GM21447 (cell line): ENCODE results near the gene SYT7.

Experiments
- ATAC-seq: cut with Tn5 transposase; IDR thresholded peaks from one replicate; pipeline ENCODE4 v1.9.1; 2021; ENCODE audit not compliant: unreplicated experiment

SYT7 gene

GRCh38 chr11:61555978-61556377 lies 24.9 kb downstream of the SYT7 start:
- no peak for ATAC-seq

GRCh38 chr11:61555051-61555969 lies 25.6 kb downstream of the SYT7 start:
- no peak for ATAC-seq

- no peak for ATAC-seq
These were observed 26.5 kb downstream of the SYT7 start for GRCh38 chr11:61554172-61554988.

DNA sequence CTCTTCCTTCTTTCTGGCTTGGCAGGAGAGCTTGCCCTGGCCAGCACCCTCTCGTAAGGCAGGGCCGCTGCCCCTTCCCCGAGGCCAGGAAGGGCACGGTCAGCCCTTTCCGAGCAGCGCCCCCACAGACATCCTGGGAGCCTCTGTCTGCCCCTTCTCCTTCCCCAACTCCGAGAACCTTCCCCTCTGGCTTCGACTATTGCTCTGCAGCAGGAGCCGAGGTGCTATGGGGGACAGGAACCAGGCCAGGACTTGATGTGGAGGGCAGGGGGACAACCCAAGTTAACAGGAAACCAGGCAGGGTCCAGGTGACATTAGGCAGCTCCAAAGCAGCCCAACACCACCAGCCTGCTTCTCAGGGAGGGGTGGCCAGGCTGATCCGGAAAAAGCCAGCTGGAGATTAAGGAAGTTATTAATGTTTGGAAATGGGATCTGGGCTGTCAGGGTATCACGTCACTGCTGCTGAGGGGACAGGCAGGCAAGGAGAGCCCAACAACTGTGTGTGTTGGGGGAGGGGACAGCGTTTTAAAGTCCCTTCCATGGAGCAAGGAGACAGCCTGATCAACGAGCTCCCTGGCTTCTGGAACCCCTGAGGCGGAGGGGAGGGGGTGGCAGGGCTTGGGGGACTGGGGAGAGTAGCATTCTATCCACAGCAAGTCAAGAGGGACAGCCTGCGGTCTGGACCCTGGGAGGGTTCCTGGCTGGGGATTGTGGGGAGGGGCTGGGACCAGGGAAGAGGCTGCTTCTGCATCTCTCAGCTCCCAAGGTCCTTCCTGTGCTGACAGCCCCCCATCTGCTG lies 27.3 kb downstream of the SYT7 start:
- no peak for ATAC-seq

DNA sequence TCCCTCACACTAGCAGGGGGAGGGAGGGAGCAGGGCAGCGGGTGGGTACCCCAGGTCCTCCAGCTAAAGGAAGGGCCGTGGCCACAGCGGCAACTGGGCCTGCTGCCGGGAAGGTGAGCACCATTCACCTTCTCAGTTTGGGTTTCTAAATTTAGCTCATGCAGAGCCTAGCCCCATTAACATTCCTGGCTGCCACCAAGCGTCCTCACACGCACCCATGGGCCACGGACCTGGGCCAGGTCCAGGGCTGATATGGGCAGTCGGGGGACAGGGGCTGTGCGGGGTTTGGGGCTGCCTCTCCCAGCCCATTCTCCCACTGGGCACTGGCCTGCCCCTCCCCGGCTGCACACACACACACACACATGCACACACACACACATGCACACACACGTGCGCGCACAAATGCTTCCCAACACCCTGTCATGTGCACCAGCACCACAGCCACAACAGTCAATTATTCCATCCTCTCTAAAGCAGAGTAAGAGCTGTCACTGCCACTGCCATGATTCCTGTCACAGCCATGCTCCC lies 28.7 kb downstream of the SYT7 start:
- ATAC-seq: no peak

- no peak for ATAC-seq
These were observed 29.2 kb downstream of the SYT7 start for GRCh38 chr11:61551634-61552033.

DNA sequence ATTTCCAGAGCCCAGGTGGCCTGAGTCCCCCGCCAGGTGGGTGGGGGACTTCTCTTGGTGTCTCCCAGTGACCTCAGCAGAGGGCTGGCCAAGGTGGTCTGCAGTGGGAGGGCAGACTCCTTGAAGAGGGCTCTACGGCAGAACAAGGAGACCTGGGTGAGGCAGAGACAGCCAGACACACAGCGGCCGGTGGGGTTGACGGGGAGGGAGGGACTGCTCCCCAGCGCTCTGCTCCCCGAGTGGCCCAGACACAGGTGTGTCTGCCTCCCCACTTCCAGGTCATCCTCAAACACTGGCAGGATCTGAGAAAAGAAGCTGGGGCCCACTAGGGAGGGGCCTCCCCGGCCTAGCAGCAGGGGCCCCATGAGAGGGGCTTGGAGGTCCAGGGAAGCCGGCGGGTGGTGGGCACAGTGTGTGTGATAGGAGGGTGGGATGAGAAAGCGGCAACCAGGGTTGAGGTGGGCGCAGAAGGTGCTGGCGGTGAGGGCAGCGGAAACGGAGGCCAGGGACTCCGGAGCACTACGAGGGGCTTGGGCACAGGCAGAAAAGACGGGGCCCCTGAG lies 30.1 kb downstream of the SYT7 start:
- ATAC-seq: no peak

DNA sequence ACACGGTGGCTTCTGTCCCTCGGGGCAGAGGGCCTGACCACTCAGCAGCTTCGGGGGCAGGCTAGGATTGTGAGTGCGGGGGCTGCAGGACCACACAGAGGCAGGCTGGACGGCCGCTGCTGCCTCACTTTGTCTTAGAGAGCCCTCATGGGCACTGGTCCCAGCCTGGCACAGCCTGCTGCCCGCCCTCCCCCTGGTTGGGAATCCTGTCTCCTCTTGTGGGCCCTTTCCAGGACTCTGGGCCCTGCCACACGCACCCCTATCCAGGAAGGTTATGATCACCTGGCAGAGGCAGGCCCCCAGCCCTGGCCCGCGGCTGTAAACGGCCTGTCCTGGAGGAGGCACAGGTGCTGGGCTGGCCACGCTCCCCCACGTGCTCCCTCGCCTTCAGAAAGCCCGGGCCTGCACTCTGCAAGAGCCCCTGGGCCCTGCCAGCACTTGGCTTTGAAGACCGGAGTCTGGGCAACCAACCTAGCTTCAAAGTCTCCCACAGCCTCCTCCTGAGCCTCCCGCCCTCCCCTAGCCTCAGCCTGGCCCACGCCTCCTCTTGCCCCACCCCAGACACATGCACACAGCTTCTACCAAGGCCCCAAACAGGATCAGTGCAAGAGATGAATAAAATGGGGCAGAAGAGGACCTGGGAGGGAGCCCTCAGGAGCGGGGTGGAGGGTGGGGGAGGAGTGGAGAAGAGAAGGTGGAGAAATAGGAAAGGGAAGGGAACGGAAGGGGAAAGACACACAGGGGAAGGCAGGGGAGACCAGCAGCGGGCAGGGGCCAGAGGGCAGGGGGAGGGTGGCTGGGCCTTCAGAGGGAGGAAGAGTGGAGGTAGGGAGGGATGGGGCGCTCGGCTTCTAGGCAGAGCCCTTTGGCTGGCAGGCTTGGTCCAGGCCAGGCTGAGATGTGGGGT lies 31.0 kb downstream of the SYT7 start:
- ATAC-seq: no peak

- no peak for ATAC-seq
These were observed 31.7 kb downstream of the SYT7 start for GRCh38 chr11:61549177-61549576.

DNA sequence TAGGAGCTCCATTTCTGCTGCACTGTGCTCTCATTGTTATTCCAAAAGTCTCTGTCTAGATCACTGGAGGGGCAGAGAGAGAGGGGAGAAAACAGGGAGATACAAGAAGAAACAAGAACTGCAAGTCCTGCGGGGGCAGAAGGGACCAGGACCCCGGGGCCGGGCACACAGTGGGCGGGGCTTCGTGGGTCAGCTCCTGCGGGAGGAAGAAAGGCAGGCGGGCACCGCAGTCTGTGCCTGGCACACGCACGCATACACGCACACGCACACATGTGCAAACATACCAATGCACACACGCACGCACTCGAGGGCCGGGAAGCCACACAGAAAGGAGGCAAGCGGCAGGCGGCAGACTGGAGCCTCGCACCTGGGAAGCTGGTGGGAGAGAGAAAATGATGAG lies 33.6 kb downstream of the SYT7 start:
- no peak for ATAC-seq

DNA sequence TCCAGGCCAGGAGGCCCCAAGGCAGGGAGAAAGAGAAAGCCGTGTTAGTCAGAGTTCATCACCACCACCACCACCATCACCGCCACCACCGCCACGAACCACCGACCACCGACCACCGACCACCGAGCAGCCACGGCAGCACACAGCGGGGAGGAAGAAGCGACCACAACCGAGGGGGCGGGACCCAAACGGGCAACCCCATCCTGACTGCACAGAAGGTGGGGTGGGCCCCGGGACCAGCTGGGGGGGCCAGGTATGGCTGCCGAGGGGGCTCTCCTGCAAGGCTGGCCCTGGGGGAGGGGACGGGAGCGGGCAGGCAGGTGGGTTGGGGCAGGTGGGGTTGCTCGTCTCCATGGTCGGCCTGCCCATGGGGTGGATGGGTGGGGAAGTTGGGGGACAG lies 34.2 kb downstream of the SYT7 start:
- ATAC-seq: no peak

DNA sequence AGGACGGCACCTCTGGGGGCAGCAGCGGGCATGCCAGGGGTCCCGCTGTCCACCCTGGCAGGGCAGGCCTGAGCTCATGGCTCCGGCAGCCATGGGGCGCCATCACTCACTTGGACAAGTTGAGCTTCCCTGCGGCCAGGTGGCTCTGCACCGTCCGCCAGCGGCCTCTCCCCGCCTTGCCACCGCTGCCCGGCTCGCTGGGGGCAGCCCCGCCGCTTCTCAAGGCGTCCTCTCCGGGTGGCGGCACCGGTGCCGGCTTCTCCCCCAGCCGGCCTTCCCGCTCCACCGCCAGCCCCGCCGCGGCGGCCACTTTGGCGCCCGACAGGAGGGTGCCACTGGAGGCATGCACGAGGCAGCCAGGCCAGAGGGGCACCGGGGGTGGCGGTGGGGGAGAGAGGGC lies 35.0 kb downstream of the SYT7 start:
- ATAC-seq: no peak

GRCh38 chr11:61545341-61545740 lies 35.5 kb downstream of the SYT7 start:
- ATAC-seq: no peak

DNA sequence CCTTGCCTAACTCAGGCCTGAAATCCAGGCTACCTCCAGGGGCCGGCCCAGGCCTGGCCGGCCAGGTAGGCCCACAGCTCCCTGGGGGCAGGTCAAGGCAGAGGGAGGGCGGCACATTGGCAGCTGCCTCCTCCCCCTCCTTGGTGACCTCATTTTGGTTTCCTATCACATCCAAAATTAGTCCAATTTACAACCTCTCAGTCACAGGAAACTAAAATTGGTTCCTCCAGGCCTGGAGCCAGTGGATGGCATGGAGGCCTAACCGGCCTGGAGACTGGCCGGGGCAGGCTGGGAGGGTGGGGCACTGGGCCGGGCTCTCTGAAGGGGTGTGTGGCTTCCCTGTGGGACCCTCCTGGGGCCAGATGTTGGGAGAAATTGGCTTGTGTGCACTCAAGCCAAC lies 36.4 kb downstream of the SYT7 start:
- no peak for ATAC-seq

DNA sequence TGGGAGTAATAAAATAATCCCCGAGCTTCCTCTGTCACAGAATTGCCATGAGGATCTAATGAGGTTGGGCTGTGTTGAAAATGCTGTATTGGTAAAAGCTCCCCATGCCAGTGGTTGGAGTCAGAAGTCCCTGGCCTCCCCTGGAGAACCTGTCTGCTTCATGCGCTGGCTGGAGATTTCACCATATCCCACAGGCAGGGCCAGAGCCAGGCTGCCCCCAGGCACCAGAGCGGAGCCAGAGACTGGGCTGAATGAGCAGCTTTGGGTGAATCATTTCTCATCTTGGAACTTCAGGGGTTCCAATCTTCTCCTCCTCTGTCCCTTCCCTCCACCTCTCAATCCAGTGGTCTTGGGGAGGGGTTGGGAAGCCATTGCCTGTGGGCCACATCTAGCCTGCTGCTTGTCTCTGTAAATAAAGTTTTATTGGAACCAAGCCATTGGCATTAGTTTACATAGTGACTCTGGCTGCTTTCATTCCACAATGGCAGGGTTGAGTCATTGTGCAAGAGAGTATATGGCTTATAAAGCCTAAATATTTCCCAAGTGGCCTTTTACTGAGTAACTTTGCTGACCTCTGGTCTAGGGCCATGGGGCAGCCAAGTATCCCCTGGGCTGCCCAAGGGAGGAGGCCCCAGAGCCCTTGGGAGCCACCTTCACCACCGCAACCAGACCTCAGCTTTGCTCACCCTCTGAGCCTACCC lies 37.1 kb downstream of the SYT7 start:
- no peak for ATAC-seq

DNA sequence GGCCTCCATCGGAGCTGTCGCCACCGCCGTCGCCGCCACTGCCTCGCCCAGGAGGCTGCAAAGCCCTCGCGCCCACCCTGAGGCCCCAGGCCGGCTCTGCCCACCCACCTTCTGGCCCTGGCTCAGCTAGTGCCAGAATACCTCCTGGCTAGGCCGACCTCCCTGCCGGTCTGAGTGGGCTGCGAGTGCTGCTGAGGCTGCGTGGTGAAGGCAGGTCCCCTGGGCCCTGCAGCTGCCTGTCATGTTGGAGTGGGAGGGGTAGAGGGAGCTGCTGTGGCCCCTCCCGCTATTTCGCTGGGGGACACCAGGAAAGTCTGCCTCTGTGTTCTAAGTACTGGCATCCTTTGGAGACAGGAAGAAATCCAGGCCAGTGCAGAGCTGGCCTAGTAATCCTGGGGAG lies 38.2 kb downstream of the SYT7 start:
- ATAC-seq: no peak

GRCh38 chr11:61542024-61542461 lies 38.8 kb downstream of the SYT7 start:
- no peak for ATAC-seq

DNA sequence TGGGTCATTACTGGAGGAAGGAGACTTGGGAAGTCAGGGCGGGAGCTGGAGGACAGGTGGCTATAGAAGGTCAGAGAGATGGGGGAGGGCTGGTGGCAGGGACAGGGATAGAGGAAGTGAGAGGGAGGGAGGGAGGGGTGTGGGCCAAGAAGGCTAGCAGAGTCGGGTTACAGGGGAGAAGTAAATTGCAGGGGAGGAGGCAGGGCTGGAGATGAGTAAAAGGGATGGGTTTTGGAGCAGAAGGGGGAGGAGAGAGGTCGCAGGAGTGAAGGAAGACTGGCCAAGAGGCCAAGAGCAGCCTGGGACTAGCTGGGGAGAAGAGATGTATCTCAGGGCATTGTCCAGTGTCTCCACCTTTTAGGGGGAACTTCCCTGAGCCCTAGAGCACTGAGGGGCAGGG lies 39.3 kb downstream of the SYT7 start:
- ATAC-seq: no peak

GRCh38 chr11:61540528-61540927 lies 40.3 kb downstream of the SYT7 start:
- no peak for ATAC-seq
